Fibroblast of skin of right quadriceps (primary cell): ENCODE data around the gene PCSK5.

Experiments used
- DNase-seq: peaks from one replicate; pipeline ENCODE4 v3.0.0-alpha.2; 2013

The PCSK5 gene

DNA sequence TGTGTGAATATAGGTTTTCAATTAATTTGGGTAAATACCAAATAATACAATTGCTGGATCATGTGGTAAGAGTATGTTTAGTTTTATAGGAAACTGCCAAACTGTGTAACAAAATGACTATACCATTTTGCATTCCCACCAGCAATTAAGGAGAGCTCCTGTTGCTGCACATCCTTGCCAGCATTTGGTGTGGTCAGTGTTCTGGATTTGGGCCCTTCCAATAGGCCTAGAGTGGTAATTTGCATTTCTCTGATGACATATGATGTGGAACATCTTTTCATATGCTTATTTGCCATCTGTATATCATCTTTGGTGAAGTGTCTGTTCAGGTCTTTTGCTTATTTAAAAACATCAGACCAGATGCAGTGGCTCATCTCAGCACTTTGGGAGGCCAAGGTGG, 515.4 kb downstream of the PCSK5 start:
- no peak for DNase-seq
